HUES48 (cell line): ENCODE measurements around the gene CCL4L2.
"Not testable (repeated sequence)": the region's sequence is repeated elsewhere in the genome, so short reads cannot be mapped to it uniquely, and the experiment has no call there.

ENCODE experiments used
- H3K27ac ChIP-seq: one replicate; pipeline ENCODE4 v1.7.0; 2013; ENCODE audit warnings: low read depth, low read length, inconsistent platforms
- H3K27me3 ChIP-seq: 2 replicates; pipeline ENCODE4 v1.6.1; 2013; ENCODE audit warnings: mild to moderate bottlenecking, low read length; ENCODE audit not compliant: control insufficient read depth, insufficient read depth
- H3K36me3 ChIP-seq: 2 replicates; pipeline ENCODE4 v1.6.1; 2013; ENCODE audit warnings: low read length; ENCODE audit not compliant: control insufficient read depth, insufficient read depth
- H3K4me1 ChIP-seq: 2 replicates; pipeline ENCODE4 v1.6.1; 2013; ENCODE audit warnings: mild to moderate bottlenecking, low read length; ENCODE audit not compliant: control insufficient read depth, insufficient read depth
- H3K4me3 ChIP-seq: 2 replicates; pipeline ENCODE4 v1.5.1; 2013; ENCODE audit warnings: mild to moderate bottlenecking, low read depth, low read length
- H3K9ac ChIP-seq: 2 replicates; pipeline ENCODE4 v1.6.1; 2013; ENCODE audit warnings: mild to moderate bottlenecking, low read depth, low read length, moderate library complexity
- H3K9me3 ChIP-seq: 2 replicates; pipeline ENCODE4 v1.6.1; 2013; ENCODE audit warnings: low read length; ENCODE audit not compliant: control insufficient read depth, insufficient read depth

Gene CCL4L2

GRCh38 chr17:36212272-36212605, 1.4 kb downstream of the CCL4L2 start:
- no peaks in the 10 kb centered on the region for H3K36me3 ChIP-seq
- H3K9me3 ChIP-seq: no peaks in the 10 kb centered on the region
- no peak overlapping the region for H3K27ac ChIP-seq
- no peaks in the 10 kb centered on the region for H3K4me1 ChIP-seq
- H3K27me3 ChIP-seq: no peaks in the 10 kb centered on the region
- no peak overlapping the region for H3K4me3 ChIP-seq
- H3K9ac ChIP-seq: no peak overlapping the region

GRCh38 chr17:36212966-36213365, 2.1 kb downstream of the CCL4L2 start:
- Histone ChIP-seq H3K27me3 (no peaks in the 10 kb centered on the region), H3K36me3 (no peaks in the 10 kb centered on the region), H3K4me3 (no peak overlapping the region)

GRCh38 chr17:36213695-36214094, 2.8 kb downstream of the CCL4L2 start:
- Histone ChIP-seq H3K4me1 (no peaks in the 10 kb centered on the region), H3K27ac (no peak overlapping the region), H3K36me3 (no peaks in the 10 kb centered on the region), H3K4me3 (no peak overlapping the region), H3K9ac (no peak overlapping the region), H3K27me3 (no peaks in the 10 kb centered on the region), H3K9me3 (no peaks in the 10 kb centered on the region; the same call in 1 of the 2 replicates)

More at GRCh38 chr17:36212966-36213365, 2.1 kb downstream of the CCL4L2 start:
- Histone ChIP-seq H3K27ac (no peak overlapping the region), H3K4me1 (no peaks in the 10 kb centered on the region), H3K9me3 (no peaks in the 10 kb centered on the region; the same call in 1 of the 2 replicates), H3K9ac (no peak overlapping the region)

GRCh38 chr17:36214918-36215317, 4.1 kb downstream of the CCL4L2 start:
- H3K9me3 ChIP-seq: no peaks in the 10 kb centered on the region; the same call in 1 of the 2 replicates
- no peak overlapping the region for H3K4me3 ChIP-seq
- no peaks in the 10 kb centered on the region for H3K4me1 ChIP-seq
- H3K27ac ChIP-seq: no peak overlapping the region
- no peaks in the 10 kb centered on the region for H3K36me3 ChIP-seq
- no peak overlapping the region for H3K9ac ChIP-seq
- H3K27me3 ChIP-seq: no peaks in the 10 kb centered on the region

- not testable (repeated sequence) for H3K4me3 ChIP-seq, H3K36me3 ChIP-seq, H3K9me3 ChIP-seq, H3K4me1 ChIP-seq, H3K27me3 ChIP-seq, H3K9ac ChIP-seq, H3K27ac ChIP-seq
Measured at GRCh38 chr17:36215406-36216308, 4.8 kb downstream of the CCL4L2 start.

- H3K9me3 ChIP-seq, H3K4me3 ChIP-seq, H3K9ac ChIP-seq, H3K36me3 ChIP-seq, H3K27me3 ChIP-seq, H3K4me1 ChIP-seq, H3K27ac ChIP-seq: not testable (repeated sequence)
Measured at GRCh38 chr17:36219556-36219955, 8.7 kb downstream of the CCL4L2 start.

- not testable (repeated sequence) for H3K27me3 ChIP-seq, H3K4me3 ChIP-seq, H3K36me3 ChIP-seq, H3K9ac ChIP-seq, H3K4me1 ChIP-seq, H3K27ac ChIP-seq, H3K9me3 ChIP-seq
Measured at GRCh38 chr17:36220737-36221580, 10.1 kb downstream of the CCL4L2 start.

- H3K27ac ChIP-seq, H3K27me3 ChIP-seq, H3K9me3 ChIP-seq, H3K9ac ChIP-seq, H3K4me3 ChIP-seq, H3K36me3 ChIP-seq, H3K4me1 ChIP-seq: not testable (repeated sequence)
Measured at GRCh38 chr17:36221581-36222100, 10.8 kb downstream of the CCL4L2 start.

GRCh38 chr17:36222967-36223366, 12.1 kb downstream of the CCL4L2 start:
- H3K4me3 ChIP-seq, H3K9ac ChIP-seq, H3K4me1 ChIP-seq, H3K9me3 ChIP-seq, H3K36me3 ChIP-seq, H3K27ac ChIP-seq, H3K27me3 ChIP-seq: not testable (repeated sequence)

- H3K9me3 ChIP-seq, H3K36me3 ChIP-seq, H3K4me3 ChIP-seq, H3K9ac ChIP-seq, H3K27ac ChIP-seq, H3K27me3 ChIP-seq, H3K4me1 ChIP-seq: not testable (repeated sequence)
Measured at GRCh38 chr17:36229644-36230043, 18.8 kb downstream of the CCL4L2 start.

- H3K36me3 ChIP-seq, H3K27me3 ChIP-seq, H3K27ac ChIP-seq, H3K4me1 ChIP-seq, H3K4me3 ChIP-seq, H3K9me3 ChIP-seq, H3K9ac ChIP-seq: not testable (repeated sequence)
Measured at GRCh38 chr17:36242046-36242445, 31.2 kb downstream of the CCL4L2 start.
